Measurements from ENCODE around the gene SPAG17.

SPAG17 gene

GRCh38 chr1:118185084-118185832 is at the start of gene SPAG17:
TSS of gene SPAG17 (minus strand) at chr1:118185228. CDS start at chr1:118185157, 71 bp downstream.
- Histone ChIP-seq H3K9ac (ENCODE audit: low read depth, low read length) (peak within 1 kb of the TSS; percentile 77; the same call in 1 of the 2 replicates), H3K9me3 (ENCODE audit: control insufficient read depth, insufficient read depth, low read length) (no peaks in the 10 kb centered on the region), H3K4me1 (ENCODE audit: insufficient read depth, low read length) (peaks cover 5% of the 10 kb centered on the region), H3K36me3 (ENCODE audit: insufficient read depth, low read length) (no peaks in the 10 kb centered on the region)

GRCh38 chr1:118225471-118225870 is 40.4 kb upstream of the SPAG17 start:
- H3K4me1 ChIP-seq (ENCODE audit: insufficient read depth, low read length) = no peaks in the 10 kb centered on the region
- no peak overlapping the region for H3K9ac ChIP-seq (ENCODE audit: low read depth, low read length)
- peaks cover 3% of the 10 kb centered on the region; the same call in 1 of the 2 replicates for H3K9me3 ChIP-seq (ENCODE audit: control insufficient read depth, insufficient read depth, low read length)
- no peaks in the 10 kb centered on the region for H3K36me3 ChIP-seq (ENCODE audit: insufficient read depth, low read length)

GRCh38 chr1:118223426-118223825 is 38.4 kb upstream of the SPAG17 start:
- no peaks in the 10 kb centered on the region for H3K4me1 ChIP-seq (ENCODE audit: insufficient read depth, low read length)
- peaks cover 3% of the 10 kb centered on the region; the same call in 1 of the 2 replicates for H3K9me3 ChIP-seq (ENCODE audit: control insufficient read depth, insufficient read depth, low read length)
- no peak overlapping the region for H3K9ac ChIP-seq (ENCODE audit: low read depth, low read length)
- H3K36me3 ChIP-seq (ENCODE audit: insufficient read depth, low read length) = no peaks in the 10 kb centered on the region

GRCh38 chr1:118219438-118219837 is 34.4 kb upstream of the SPAG17 start:
- no peaks in the 10 kb centered on the region for H3K9me3 ChIP-seq (ENCODE audit: control insufficient read depth, insufficient read depth, low read length)

GRCh38 chr1:118217141-118217838 is 32.3 kb upstream of the SPAG17 start:
- no peaks in the 10 kb centered on the region for H3K4me1 ChIP-seq (ENCODE audit: insufficient read depth, low read length)
- no peaks in the 10 kb centered on the region for H3K36me3 ChIP-seq (ENCODE audit: insufficient read depth, low read length)
- no peaks in the 10 kb centered on the region for H3K9me3 ChIP-seq (ENCODE audit: control insufficient read depth, insufficient read depth, low read length)
- H3K9ac ChIP-seq (ENCODE audit: low read depth, low read length) = no peak overlapping the region

More at GRCh38 chr1:118219438-118219837, 34.4 kb upstream of the SPAG17 start:
- Histone ChIP-seq H3K36me3 (ENCODE audit: insufficient read depth, low read length) (no peaks in the 10 kb centered on the region), H3K4me1 (ENCODE audit: insufficient read depth, low read length) (no peaks in the 10 kb centered on the region), H3K9ac (ENCODE audit: low read depth, low read length) (no peak overlapping the region)

GRCh38 chr1:118214866-118215265 is 29.8 kb upstream of the SPAG17 start:
- Histone ChIP-seq H3K9me3 (ENCODE audit: control insufficient read depth, insufficient read depth, low read length) (no peaks in the 10 kb centered on the region), H3K36me3 (ENCODE audit: insufficient read depth, low read length) (no peaks in the 10 kb centered on the region), H3K4me1 (ENCODE audit: insufficient read depth, low read length) (no peaks in the 10 kb centered on the region), H3K9ac (ENCODE audit: low read depth, low read length) (no peak overlapping the region)

GRCh38 chr1:118210723-118211110 is 25.7 kb upstream of the SPAG17 start:
- no peaks in the 10 kb centered on the region for H3K4me1 ChIP-seq (ENCODE audit: insufficient read depth, low read length)
- H3K9ac ChIP-seq (ENCODE audit: low read depth, low read length) = no peak overlapping the region
- no peaks in the 10 kb centered on the region for H3K9me3 ChIP-seq (ENCODE audit: control insufficient read depth, insufficient read depth, low read length)
- H3K36me3 ChIP-seq (ENCODE audit: insufficient read depth, low read length) = no peaks in the 10 kb centered on the region

- Histone ChIP-seq H3K9ac (ENCODE audit: low read depth, low read length) (no peak overlapping the region), H3K9me3 (ENCODE audit: control insufficient read depth, insufficient read depth, low read length) (no peaks in the 10 kb centered on the region), H3K4me1 (ENCODE audit: insufficient read depth, low read length) (no peaks in the 10 kb centered on the region), H3K36me3 (ENCODE audit: insufficient read depth, low read length) (no peaks in the 10 kb centered on the region)
These were observed 25.2 kb upstream of the SPAG17 start for GRCh38 chr1:118210051-118210722.

- no peaks in the 10 kb centered on the region for H3K9me3 ChIP-seq (ENCODE audit: control insufficient read depth, insufficient read depth, low read length)
- no peaks in the 10 kb centered on the region for H3K36me3 ChIP-seq (ENCODE audit: insufficient read depth, low read length)
- H3K9ac ChIP-seq (ENCODE audit: low read depth, low read length) = no peak overlapping the region
- H3K4me1 ChIP-seq (ENCODE audit: insufficient read depth, low read length) = no peaks in the 10 kb centered on the region
These were observed 24.6 kb upstream of the SPAG17 start for GRCh38 chr1:118209648-118210047.

GRCh38 chr1:118206966-118207365 is 21.9 kb upstream of the SPAG17 start:
- H3K9ac ChIP-seq (ENCODE audit: low read depth, low read length) = no peak overlapping the region
- H3K36me3 ChIP-seq (ENCODE audit: insufficient read depth, low read length) = no peaks in the 10 kb centered on the region
- no peaks in the 10 kb centered on the region; the same call in 1 of the 2 replicates for H3K9me3 ChIP-seq (ENCODE audit: control insufficient read depth, insufficient read depth, low read length)
- no peaks in the 10 kb centered on the region for H3K4me1 ChIP-seq (ENCODE audit: insufficient read depth, low read length)

- Histone ChIP-seq H3K4me1 (ENCODE audit: insufficient read depth, low read length) (no peaks in the 10 kb centered on the region), H3K9me3 (ENCODE audit: control insufficient read depth, insufficient read depth, low read length) (no peaks in the 10 kb centered on the region; the same call in 1 of the 2 replicates), H3K36me3 (ENCODE audit: insufficient read depth, low read length) (no peaks in the 10 kb centered on the region), H3K9ac (ENCODE audit: low read depth, low read length) (no peak overlapping the region)
These were observed 19.6 kb upstream of the SPAG17 start for GRCh38 chr1:118204648-118205047.

- Histone ChIP-seq H3K36me3 (ENCODE audit: insufficient read depth, low read length) (no peaks in the 10 kb centered on the region), H3K9me3 (ENCODE audit: control insufficient read depth, insufficient read depth, low read length) (no peaks in the 10 kb centered on the region; the same call in 1 of the 2 replicates), H3K9ac (ENCODE audit: low read depth, low read length) (no peak overlapping the region), H3K4me1 (ENCODE audit: insufficient read depth, low read length) (no peaks in the 10 kb centered on the region)
These were observed 19.1 kb upstream of the SPAG17 start for GRCh38 chr1:118204105-118204504.

GRCh38 chr1:118202076-118202608 is 17.1 kb upstream of the SPAG17 start:
- no peaks in the 10 kb centered on the region; the same call in 1 of the 2 replicates for H3K9me3 ChIP-seq (ENCODE audit: control insufficient read depth, insufficient read depth, low read length)
- H3K9ac ChIP-seq (ENCODE audit: low read depth, low read length) = no peak overlapping the region
- no peaks in the 10 kb centered on the region for H3K36me3 ChIP-seq (ENCODE audit: insufficient read depth, low read length)
- no peaks in the 10 kb centered on the region for H3K4me1 ChIP-seq (ENCODE audit: insufficient read depth, low read length)

GRCh38 chr1:118201524-118201923 is 16.5 kb upstream of the SPAG17 start:
- Histone ChIP-seq H3K36me3 (ENCODE audit: insufficient read depth, low read length) (no peaks in the 10 kb centered on the region), H3K9me3 (ENCODE audit: control insufficient read depth, insufficient read depth, low read length) (no peaks in the 10 kb centered on the region; the same call in 1 of the 2 replicates), H3K4me1 (ENCODE audit: insufficient read depth, low read length) (no peaks in the 10 kb centered on the region), H3K9ac (ENCODE audit: low read depth, low read length) (no peak overlapping the region)

Data from ES-I3 (cell line).